ENCODE measurements around the gene ALG8. TPM values are rescaled to one million over a fixed set of nuclear protein-coding genes. Genes with fewer than 3 reads are reported as not detected.

ALG8 gene
- polyA plus RNA-seq, 1 donor from 2014 or later, result 42.1 TPM

GRCh38 chr11:78069465-78069864 lies 70.0 kb downstream of the ALG8 start:
- Histone ChIP-seq H3K9me2 (ENCODE audit: insufficient read depth, low read length) (no peaks in the 10 kb centered on the region), H3K27ac (ENCODE audit: low read length) (no peak overlapping the region), H3K36me3 (ENCODE audit: insufficient read depth, low read length) (peaks cover 6% of the 10 kb centered on the region), H3K4me2 (ENCODE audit: low read length) (no peak overlapping the region), H3K27me3 (ENCODE audit: insufficient read depth, low read depth, low read length) (no peaks in the 10 kb centered on the region), H3K79me2 (replicated peaks; ENCODE audit: insufficient read depth, low read length) (peaks cover 1% of the 10 kb centered on the region), H4K20me1 (ENCODE audit: insufficient read depth) (no peaks in the 10 kb centered on the region), H3K9me3 (ENCODE audit: low read length) (no peaks in the 10 kb centered on the region), H3K9ac (ENCODE audit: low read length) (no peak overlapping the region), H3K4me3 (ENCODE audit: low read length) (no peak overlapping the region), H2AFZ (ENCODE audit: low read depth, low read length) (no peak overlapping the region), H3F3A (ENCODE audit: insufficient read depth, low read length, poor library complexity, severe bottlenecking) (no peaks in the 10 kb centered on the region)
- TF ChIP-seq SMC3 (conservative IDR thresholded peaks at IDR 0.05; ENCODE audit: poor library complexity), result no peak
- TF ChIP-seq, protein P1, sequence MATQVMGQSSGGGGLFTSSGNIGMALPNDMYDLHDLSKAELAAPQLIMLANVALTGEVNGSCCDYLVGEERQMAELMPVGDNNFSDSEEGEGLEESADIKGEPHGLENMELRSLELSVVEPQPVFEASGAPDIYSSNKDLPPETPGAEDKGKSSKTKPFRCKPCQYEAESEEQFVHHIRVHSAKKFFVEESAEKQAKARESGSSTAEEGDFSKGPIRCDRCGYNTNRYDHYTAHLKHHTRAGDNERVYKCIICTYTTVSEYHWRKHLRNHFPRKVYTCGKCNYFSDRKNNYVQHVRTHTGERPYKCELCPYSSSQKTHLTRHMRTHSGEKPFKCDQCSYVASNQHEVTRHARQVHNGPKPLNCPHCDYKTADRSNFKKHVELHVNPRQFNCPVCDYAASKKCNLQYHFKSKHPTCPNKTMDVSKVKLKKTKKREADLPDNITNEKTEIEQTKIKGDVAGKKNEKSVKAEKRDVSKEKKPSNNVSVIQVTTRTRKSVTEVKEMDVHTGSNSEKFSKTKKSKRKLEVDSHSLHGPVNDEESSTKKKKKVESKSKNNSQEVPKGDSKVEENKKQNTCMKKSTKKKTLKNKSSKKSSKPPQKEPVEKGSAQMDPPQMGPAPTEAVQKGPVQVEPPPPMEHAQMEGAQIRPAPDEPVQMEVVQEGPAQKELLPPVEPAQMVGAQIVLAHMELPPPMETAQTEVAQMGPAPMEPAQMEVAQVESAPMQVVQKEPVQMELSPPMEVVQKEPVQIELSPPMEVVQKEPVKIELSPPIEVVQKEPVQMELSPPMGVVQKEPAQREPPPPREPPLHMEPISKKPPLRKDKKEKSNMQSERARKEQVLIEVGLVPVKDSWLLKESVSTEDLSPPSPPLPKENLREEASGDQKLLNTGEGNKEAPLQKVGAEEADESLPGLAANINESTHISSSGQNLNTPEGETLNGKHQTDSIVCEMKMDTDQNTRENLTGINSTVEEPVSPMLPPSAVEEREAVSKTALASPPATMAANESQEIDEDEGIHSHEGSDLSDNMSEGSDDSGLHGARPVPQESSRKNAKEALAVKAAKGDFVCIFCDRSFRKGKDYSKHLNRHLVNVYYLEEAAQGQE (IDR thresholded peaks at IDR 0.05; ENCODE audit: borderline replicate concordance), result no peak
- no peak for TF ChIP-seq EZH2 (IDR thresholded peaks at IDR 0.05; ENCODE audit: borderline replicate concordance, insufficient read depth, low read length, poor library complexity, severe bottlenecking)
- TF ChIP-seq RAD21 (conservative IDR thresholded peaks at IDR 0.05), result no peak
- TF ChIP-seq MXI1 (conservative IDR thresholded peaks at IDR 0.05; ENCODE audit: poor library complexity, severe bottlenecking), result no peak
- TF ChIP-seq POLR2AphosphoS5 (IDR thresholded peaks at IDR 0.05), result no peak
- TF ChIP-seq CTCF (IDR thresholded peaks at IDR 0.05; ENCODE audit: poor library complexity, severe bottlenecking), result no peak
- no peak for TF ChIP-seq EP300 (conservative IDR thresholded peaks at IDR 0.05; ENCODE audit: poor library complexity, severe bottlenecking)
- no peak for TF ChIP-seq TAF1 (IDR thresholded peaks at IDR 0.05; ENCODE audit: low read depth)

DNA sequence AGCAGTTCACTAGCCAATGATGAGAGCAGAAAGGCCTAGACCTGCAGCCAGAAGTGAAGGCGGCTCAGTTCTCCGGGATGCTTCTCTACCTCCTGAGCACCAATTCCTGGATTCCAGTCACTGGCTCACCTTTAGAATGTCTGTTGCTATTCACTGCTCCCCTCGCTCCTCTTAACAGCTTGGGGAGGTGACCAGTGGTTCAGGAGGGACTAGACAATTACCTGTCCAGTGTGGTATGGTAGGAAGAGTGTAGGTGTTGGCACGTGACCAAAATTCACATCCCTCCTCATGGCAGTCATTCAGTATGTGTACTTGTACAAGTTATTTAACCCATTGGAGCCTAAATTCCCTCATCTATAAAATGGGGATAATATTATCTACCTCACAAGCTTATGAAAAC lies 71.7 kb downstream of the ALG8 start:
- TF ChIP-seq POLR2AphosphoS5 (IDR thresholded peaks at IDR 0.05), result no peak
- no peak for TF ChIP-seq TAF1 (IDR thresholded peaks at IDR 0.05; ENCODE audit: low read depth)
- TF ChIP-seq, protein P1 (IDR thresholded peaks at IDR 0.05; ENCODE audit: borderline replicate concordance), result no peak
- TF ChIP-seq EZH2 (IDR thresholded peaks at IDR 0.05; ENCODE audit: borderline replicate concordance, insufficient read depth, low read length, poor library complexity, severe bottlenecking), result no peak
- TF ChIP-seq CTCF (IDR thresholded peaks at IDR 0.05; ENCODE audit: poor library complexity, severe bottlenecking), result no peak
- no peak for TF ChIP-seq EP300 (conservative IDR thresholded peaks at IDR 0.05; ENCODE audit: poor library complexity, severe bottlenecking)
- TF ChIP-seq RAD21 (conservative IDR thresholded peaks at IDR 0.05), result no peak
- TF ChIP-seq MXI1 (conservative IDR thresholded peaks at IDR 0.05; ENCODE audit: poor library complexity, severe bottlenecking), result no peak
- no peak for TF ChIP-seq SMC3 (conservative IDR thresholded peaks at IDR 0.05; ENCODE audit: poor library complexity)
- no peak overlapping the region for H3K27ac ChIP-seq (ENCODE audit: low read length)
- no peak overlapping the region for H3K4me3 ChIP-seq (ENCODE audit: low read length)
- H3K79me2 ChIP-seq (replicated peaks; ENCODE audit: insufficient read depth, low read length), result no peaks in the 10 kb centered on the region
- H2AFZ ChIP-seq (ENCODE audit: low read depth, low read length), result no peak overlapping the region
- H3K27me3 ChIP-seq (ENCODE audit: insufficient read depth, low read depth, low read length), result no peaks in the 10 kb centered on the region
- no peaks in the 10 kb centered on the region for H3K9me3 ChIP-seq (ENCODE audit: low read length)
- peaks cover 6% of the 10 kb centered on the region for H3K36me3 ChIP-seq (ENCODE audit: insufficient read depth, low read length)
- no peaks in the 10 kb centered on the region for H4K20me1 ChIP-seq (ENCODE audit: insufficient read depth)
- H3K9me2 ChIP-seq (ENCODE audit: insufficient read depth, low read length), result no peaks in the 10 kb centered on the region
- H3K9ac ChIP-seq (ENCODE audit: low read length), result no peak overlapping the region
- H3F3A ChIP-seq (ENCODE audit: insufficient read depth, low read length, poor library complexity, severe bottlenecking), result no peaks in the 10 kb centered on the region
- H3K4me2 ChIP-seq (ENCODE audit: low read length), result no peak overlapping the region
